ENCODE measurements around the gene SAMHD1.
A peak's percentile ranks its signal among the peaks of the same experiment; 100 is the strongest.
"Not testable (repeated sequence)": the region's sequence is repeated elsewhere in the genome, so short reads cannot be mapped to it uniquely, and the experiment has no call there.

SAMHD1 gene

GRCh38 chr20:36875702-36876472 lies 75.6 kb downstream of the SAMHD1 start, which contains the start of gene TLDC2:
TSS of gene TLDC2 (plus strand) at chr20:36876138. CDS start at chr20:36876175, 37 bp downstream.
- no peak for DNase-seq (ENCODE audit: low read depth, low spot score)
- H3K27ac ChIP-seq = no peak within 1 kb of the TSS

GRCh38 chr20:36875093-36875492 lies 76.4 kb downstream of the SAMHD1 start:
- not testable (repeated sequence) for DNase-seq (ENCODE audit: low read depth, low spot score); H3K27ac ChIP-seq

- H3K27ac ChIP-seq = no peak overlapping the region
- DNase-seq (ENCODE audit: low read depth, low spot score) = no peak
Measured at GRCh38 chr20:36873498-36874189, 77.9 kb downstream of the SAMHD1 start.

GRCh38 chr20:36872852-36873251 lies 78.7 kb downstream of the SAMHD1 start:
- no peak overlapping the region for H3K27ac ChIP-seq
- no peak for DNase-seq (ENCODE audit: low read depth, low spot score)

- no peak overlapping the region for H3K27ac ChIP-seq
- DNase-seq (ENCODE audit: low read depth, low spot score) = no peak
Measured at GRCh38 chr20:36871640-36872570, 79.6 kb downstream of the SAMHD1 start.

DNA sequence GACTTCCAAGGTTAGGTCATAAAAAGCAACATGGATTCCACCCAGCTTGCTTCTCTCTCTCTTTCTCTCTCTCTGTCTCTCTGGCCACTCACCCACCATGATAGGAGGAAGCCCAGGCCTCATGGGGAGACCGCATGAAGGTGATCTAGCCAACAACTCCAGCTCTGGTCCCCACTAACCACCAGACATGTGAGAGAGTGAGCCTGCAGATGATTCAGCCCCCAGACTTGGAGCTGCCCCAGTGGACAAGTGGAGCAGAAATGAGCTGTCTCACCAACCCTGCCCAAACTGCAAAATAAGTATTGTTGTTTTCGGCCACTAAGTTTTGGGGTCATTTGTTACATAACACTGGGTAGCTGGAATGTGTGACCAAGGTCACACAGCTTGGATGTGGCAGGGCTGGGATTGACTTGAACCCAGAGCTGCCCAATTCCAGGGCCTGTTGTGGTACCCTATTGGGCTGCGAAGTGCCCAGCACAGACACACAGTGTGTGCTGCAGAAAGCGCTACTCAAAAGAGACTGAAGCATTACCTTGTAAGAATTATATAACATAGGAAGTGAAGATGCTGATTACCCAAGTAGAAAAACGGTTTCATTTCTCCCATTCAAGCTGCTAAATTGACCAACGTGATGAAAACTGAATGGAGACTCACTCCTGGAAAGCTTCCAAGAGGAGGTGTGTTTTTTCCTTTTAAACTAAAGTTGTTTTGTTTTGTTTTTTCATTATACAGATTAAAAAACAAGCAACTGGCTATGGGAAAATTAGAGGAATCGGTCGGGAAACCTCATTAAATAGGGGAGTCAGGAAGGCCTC lies 84.6 kb downstream of the SAMHD1 start:
- DNase-seq (ENCODE audit: low read depth, low spot score) = no peak
- H3K27ac ChIP-seq = no peak overlapping the region

DNA sequence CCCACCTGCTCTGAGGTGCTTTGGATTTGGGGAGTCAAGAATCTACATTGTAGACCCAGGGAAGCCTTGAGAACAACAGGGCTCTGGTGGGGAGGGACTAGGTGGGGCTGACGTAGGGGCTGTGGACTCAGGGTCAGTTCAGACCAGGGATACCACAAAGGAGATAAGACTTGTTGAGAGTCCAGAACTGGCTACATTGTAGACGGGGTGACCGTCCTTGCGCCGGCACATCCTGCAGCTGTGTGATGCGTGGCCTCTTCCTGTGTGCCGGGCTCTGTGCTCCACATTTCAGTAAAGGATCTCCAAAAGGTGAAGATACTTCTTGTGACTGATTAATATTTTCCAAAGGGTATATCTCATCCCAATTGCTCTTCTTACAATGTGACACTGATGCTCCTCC lies 85.3 kb downstream of the SAMHD1 start:
- H3K27ac ChIP-seq = no peak overlapping the region
- DNase-seq (ENCODE audit: low read depth, low spot score) = no peak

DNA sequence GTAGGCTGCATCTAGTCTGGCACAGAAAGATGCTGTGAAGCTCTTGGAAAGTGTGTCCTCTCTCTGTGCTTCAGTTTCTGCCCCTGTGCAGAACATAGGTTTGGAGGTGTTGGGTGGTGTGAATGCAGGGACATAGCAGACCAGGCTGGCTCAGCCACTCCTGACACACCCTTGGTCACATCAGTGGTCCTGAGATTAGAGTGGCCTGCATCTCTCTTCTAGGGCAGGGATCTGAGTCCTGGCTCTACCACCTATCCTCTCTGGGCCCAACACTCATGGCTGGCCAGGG lies 85.7 kb downstream of the SAMHD1 start:
- H3K27ac ChIP-seq = no peak overlapping the region
- no peak for DNase-seq (ENCODE audit: low read depth, low spot score)

DNA sequence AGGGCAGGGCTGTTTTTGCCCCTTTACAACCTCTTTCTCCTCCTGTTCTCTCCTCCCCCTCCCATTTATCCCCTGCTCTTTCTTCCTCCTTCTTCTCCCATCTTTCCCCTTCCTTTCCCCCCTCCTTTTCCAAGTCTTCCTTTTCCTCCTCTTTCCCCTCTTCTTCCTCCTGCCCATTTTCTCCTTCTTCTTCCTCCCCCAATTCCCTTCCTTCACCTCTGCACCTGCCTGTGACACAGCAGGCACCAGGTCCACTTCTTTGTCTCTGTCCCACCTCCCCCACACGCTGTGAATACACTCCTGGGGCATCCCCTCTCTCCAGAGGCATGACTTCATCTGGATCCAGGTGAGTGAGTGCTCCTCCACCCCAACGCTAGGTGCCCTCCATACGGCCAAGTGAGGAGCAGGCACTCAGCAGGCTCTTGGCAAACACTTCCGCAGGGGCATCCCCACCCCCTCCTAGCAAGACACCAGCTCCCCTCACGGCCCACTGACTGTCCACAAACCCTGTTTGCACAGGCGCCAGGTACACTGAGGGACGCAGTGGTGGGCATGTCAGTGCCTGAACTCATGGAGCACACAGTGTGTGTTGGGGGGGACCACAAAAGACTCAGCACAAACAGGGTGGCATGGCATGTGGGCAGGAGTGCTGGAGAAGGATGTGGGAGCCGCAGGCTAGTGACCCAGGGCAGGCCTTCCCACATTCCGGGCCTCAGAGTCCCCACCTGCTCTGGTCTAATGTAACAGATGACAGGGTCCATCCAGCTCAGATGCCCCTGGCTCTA lies 86.2 kb downstream of the SAMHD1 start:
- no peak overlapping the region for H3K27ac ChIP-seq
- no peak for DNase-seq (ENCODE audit: low read depth, low spot score)

DNA sequence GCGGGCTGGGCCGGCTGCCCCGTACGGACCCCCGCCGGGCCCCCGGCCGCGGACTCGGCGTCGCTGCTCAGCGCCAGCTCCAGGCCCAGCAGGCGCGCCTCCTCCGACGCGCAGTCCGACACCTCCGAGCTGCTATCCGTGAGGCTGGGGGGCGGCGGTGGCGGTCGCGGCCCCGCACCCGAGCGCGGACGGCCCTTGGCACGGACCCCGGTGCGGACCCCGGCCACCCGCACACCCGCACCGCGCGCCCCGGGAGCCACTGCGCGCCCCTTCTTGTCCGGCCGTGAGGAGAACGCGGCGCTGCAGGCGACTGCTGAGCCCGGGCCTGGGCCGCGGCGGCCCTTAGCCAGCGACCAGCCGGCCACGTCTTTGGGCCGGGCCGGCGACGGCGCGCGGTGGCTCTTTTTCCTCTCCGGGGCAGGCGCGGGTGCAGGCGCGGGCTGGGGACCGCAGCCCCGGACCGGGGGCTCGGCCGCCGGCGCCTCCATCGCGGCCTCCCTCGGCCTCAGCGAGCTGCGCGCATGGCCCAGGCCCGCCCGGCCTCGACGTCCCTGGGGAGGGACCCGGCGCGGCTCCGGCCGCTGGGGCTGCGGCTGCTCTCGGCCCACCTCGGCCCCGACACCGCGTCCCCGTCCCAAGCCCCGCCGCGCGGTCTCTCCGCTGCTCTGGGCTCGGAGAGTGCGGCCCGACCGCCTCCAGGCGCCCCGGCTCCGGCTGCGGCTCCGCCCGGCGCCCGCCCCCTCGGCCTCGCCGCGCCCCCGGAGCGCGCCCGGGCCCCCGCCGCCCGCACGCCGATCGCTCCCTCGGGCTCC lies 88.4 kb downstream of the SAMHD1 start:
- no peak for DNase-seq (ENCODE audit: low read depth, low spot score)
- peak overlapping the region; percentile 86 for H3K27ac ChIP-seq

- H3K27ac ChIP-seq = peak overlapping the region; percentile 86
- peak; percentile 88 for DNase-seq (ENCODE audit: low read depth, low spot score)
Measured at GRCh38 chr20:36861875-36862801, 89.4 kb downstream of the SAMHD1 start.

- DNase-seq (ENCODE audit: low read depth, low spot score) = no peak
- H3K27ac ChIP-seq = no peak overlapping the region
Measured at GRCh38 chr20:36861625-36861874, 90.0 kb downstream of the SAMHD1 start.

- H3K27ac ChIP-seq = no peak overlapping the region
- no peak for DNase-seq (ENCODE audit: low read depth, low spot score)
Measured at GRCh38 chr20:36860811-36861624, 90.5 kb downstream of the SAMHD1 start.

DNA sequence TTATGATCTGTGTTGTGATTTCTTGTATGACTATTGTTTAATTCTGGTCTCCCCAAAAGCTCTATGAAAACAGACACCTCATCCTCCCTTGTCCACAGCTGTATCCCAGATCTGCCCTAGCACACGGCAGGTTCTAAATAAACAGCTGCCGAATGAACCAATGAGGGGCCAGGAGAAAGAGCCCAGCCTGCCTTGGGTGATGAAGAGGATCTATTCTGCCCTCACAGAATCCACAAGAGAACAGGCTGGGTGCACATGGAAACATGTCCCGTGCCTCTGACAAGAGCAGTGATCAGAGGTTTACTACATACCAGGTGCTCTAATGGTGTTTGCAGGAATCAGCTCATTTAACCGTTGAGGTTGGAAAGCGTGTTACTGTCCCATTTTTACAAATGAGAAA lies 91.2 kb downstream of the SAMHD1 start:
- no peak overlapping the region for H3K27ac ChIP-seq
- DNase-seq (ENCODE audit: low read depth, low spot score) = no peak

- peak overlapping the region; percentile 82 for H3K27ac ChIP-seq
- DNase-seq (ENCODE audit: low read depth, low spot score) = no peak
Measured at GRCh38 chr20:36859700-36860330, 91.7 kb downstream of the SAMHD1 start.

DNA sequence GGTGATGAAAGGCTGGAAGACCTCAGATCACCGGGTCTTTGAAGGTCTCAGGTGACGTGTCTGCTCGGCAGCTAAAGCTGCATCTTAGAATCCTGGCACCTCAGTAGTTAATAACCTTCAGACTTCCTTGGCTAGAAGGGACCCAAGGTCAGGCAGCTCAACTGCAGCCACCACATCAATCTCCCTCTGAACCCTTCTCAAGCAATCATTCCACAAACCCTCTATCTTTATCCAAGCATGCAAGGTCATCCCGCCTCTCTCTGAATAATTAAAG lies 92.3 kb downstream of the SAMHD1 start:
- H3K27ac ChIP-seq = peak overlapping the region; percentile 82
- no peak for DNase-seq (ENCODE audit: low read depth, low spot score)
